PC-9 (cell line): ENCODE data around the gene MED7.

Experiments used
- CTCF ChIP-seq: fragments of 200-600 bp; sonication (generic); conservative IDR thresholded peaks from 2 replicates; pipeline ENCODE4 v1.6.1; 2017; ENCODE audit warnings: mixed run types, antibody characterized with exemption, mild to moderate bottlenecking, moderate library complexity
- EZH2 ChIP-seq: fragments of 200-600 bp; sonication (generic); IDR thresholded peaks from 2 replicates; pipeline ENCODE4 v1.8.0; 2017; ENCODE audit warnings: antibody characterized with exemption, low read depth

GRCh38 chr5:157120102-157120501, 22.6 kb downstream of the MED7 start:
- TF ChIP-seq CTCF: no peak
- TF ChIP-seq EZH2: no peak
